ENCODE data around the gene TMEM108.

The TMEM108 gene

DNA sequence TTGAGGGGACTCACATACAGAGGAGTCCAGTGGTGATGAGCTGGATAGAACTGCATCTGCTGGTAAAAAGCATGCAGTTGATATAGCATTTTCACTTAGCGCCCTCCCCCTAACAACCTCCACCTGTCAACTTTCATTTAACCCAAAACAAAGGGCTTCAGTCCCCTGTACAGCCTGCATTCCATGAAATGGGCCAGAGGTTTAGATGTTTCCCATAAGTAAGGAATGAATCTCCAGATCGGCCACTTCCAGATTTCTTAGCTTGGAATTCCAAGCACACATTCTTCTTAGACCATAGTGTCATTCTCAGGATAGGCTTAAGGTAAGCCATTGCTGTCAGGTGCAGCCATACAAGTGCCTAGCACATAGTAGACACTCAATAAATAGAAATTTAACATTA lies 328.7 kb downstream of the TMEM108 start:
- DNase-seq = no peak

DNA sequence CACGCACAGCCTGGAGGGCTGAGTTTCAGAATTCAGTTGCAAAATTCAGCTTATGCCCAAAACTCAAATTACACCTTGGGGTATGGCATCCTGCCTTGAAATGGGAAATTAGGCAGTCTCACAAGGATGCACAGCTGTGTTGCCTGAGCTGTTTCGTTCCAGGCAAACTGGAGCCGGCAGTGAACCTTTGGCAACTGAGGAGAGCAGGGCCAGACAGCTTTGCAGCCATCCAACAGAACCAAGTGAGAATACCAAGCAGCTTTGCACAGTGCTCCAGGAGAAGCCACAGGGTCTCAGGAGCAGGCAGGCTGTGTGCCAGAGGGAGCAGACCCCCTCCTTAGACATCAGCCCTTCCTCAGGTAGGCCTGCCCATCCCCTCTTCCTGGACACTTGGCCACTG lies 329.2 kb downstream of the TMEM108 start:
- DNase-seq = no peak

DNA sequence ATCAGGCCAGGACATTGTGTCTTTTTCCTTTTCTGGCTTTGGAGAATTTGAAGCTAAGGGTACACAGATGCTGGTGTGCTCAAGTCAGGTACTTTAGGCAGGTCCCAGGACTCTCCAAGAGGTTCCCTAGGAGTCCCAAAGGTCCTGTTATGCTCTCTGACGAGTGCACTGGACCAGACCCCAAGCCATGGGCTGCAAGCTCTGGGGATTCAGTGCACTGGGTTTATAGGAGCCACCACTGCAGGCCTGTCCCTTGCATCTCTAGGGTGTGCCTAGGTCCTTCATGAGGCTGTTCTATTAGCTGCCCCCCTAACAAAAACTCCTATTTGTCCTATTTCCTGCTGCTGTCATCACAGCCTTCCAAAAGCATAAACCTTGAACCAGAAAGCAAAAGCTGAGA lies 329.8 kb downstream of the TMEM108 start:
- DNase-seq = no peak

DNA sequence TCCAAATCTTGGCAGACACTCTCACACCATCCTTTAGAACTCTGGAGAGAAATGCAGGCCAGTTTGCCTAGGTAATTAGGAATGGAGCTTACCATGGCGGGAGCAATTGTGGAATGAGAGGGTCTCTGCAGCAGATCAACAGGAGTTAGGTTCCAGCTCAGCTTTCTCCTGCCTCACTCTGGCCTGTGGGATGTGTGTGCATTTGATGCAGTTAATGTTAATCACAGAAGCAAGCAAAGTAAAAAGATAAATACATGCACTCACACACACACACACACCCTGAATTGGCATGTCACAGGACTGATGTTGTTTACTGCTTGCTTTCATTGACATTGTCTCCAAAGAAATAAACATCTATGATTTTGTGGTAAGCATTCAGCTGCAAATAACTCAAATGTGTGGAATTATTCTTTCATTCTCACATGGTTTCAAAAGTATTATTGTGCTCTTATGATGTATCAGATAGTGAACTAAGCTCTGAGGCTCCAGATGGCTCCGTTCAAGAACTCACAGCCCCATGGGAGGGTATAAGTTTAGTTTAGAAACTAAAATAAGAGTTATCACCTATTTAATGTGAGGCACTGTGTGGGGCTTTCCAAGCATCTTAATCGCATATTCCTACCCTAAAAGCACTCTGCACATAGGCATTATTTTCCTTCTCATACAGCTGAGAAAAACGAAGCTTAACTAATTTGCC lies 330.3 kb downstream of the TMEM108 start:
- no peak for DNase-seq

DNA sequence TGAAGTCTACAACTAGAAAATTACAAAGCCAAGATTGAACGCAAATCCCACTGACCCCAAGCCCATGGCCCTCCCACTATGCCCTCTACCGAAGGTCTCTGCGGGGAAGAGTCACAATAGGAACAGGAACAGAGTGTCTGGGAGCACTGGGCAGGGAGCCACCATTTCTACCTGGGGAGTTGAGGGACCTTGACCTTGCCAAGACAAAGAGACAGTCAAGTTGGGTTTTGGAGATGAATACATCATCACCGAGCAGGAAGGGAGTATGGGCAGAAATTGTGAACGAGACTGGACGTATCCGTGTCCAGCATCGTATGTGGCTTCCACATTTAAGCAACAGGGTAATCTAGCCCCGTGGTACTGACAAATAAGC lies 330.9 kb downstream of the TMEM108 start:
- no peak for DNase-seq

DNA sequence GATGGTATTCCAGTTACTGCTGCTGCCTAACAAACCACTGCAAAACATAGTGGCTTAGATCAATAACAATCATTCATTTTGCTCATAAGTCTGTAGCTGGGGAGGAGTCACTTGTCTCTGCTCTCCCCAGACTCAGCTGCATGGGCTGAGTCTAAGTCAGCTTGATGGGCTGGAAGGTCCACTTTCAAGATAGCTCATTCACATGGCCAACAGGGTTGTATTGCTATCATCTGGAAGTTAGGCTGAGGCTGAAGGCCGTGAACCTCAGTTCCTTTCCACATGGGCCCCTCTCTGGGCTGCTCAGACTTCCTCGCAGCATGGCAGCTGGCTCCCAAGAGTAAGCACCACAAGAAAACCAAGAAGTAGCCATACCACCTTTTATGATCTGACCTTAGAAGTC lies 333.0 kb downstream of the TMEM108 start:
- no peak for DNase-seq

DNA sequence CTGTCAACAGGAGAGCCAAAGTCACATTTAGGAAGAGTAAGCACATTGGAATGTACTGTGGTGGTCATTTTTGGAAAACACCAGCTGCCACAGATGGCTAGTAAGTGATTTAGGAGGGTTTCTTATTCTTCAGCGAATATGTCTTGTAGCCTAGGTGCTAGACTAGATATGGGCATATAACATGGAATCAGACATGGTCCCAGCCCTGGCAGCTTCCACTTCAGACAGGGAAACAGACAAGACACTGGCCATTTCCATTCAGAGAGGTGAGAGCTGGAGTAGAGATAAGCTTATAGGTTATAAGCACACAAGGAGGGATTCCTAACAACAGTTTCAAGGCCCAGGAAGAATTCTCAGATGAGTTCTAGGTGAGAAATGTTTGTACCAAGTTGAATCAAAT lies 333.5 kb downstream of the TMEM108 start:
- DNase-seq = no peak

DNA sequence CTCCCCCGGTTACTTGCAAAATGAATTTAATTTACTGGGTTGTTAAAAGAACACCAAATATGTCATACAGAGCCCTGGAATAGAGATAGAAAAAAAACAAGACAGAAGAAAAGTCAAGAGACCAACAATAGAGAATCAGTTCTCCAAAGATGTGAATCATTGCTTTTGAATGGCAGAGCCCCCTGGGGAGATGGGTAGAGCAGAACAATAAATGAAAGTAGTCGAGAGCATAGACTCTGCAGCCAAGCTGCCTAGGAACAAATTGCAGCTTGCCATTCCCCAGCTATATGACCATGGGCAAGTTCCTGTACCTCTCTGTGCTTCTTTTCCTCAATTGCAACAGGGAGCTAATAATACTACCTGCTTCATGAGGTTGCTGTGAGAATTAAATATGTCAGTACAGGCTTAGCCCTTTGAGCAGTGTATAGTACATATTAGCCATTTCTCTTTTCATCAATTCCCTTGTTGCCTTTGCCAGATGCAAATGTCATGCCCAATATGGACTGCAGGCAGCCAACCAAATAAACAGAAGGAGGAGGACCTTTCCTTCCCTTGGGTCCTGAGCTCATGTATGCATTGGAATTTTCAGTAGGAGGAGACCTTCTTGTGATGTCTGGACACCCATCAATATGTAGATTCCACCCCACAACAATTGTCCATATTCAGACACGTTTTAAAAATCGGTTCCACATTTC lies 336.7 kb downstream of the TMEM108 start:
- no peak for DNase-seq

DNA sequence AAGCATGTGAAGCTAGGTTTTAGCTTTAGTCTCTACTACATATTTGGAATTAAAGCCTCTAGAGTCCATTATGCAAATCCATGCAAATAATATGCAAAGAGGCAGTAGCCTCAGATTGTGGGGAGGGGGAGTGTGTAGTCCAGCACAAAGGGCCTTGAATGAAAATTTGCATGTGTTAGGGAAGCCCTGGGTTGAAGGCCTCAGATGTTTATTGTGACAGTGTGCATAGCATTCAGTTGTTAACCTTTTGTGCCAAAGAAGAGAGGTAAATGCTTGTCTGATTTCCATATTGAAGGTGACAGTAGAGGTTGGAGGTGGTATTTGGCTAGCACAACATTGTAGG lies 337.2 kb downstream of the TMEM108 start:
- DNase-seq = no peak

DNA sequence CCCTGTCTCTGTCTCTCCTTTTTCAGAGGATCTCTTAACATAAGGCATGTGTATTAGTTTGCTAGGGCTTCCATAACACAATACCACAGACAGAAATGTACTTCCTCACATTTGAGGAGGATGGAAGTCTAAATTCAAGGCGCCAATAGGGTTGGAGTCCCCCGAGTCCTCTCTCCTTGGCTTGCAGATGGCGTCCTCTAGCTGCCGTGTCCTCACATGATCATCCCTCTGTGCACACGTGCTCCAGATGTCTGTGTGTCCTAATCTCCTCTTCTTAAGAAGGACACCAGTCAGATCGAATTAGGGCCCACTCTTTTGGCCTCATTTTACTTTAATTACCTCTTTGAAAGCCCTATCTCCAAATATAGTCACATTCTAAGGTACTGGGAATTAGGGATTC lies 338.6 kb downstream of the TMEM108 start:
- no peak for DNase-seq

DNA sequence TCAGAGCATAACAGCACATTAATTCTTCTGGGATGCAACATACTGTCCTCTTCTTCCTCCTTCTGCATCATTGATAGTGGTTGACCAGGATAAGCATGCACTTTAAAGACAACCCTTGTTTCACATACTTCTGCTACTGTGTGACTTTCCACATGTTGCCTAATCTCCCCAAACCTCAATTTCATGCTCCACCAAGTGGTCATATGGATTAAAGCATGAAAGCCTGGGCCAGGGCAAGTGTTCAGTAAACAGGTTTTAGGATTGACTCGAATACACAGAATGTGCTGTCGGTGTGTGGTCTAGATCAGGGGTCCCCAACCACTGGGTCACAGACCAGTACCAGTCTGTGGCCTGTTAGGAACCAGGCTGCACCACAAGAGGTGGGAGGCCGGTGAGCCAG lies 339.2 kb downstream of the TMEM108 start:
- DNase-seq = no peak

DNA sequence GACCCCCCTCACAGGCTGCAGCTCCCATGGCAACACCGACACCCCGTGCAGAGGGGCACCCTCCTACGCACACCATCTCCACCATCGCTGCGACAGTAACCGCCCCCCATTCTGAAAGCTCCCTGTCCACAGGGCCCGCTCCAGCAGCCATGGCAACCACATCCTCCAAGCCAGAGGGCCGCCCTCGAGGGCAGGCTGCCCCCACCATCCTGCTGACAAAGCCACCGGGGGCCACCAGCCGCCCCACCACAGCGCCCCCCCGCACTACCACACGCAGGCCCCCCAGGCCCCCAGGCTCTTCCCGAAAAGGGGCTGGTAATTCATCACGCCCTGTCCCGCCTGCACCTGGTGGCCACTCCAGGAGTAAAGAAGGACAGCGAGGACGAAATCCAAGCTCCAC lies 341.7 kb downstream of the TMEM108 start:
- no peak for DNase-seq

DNA sequence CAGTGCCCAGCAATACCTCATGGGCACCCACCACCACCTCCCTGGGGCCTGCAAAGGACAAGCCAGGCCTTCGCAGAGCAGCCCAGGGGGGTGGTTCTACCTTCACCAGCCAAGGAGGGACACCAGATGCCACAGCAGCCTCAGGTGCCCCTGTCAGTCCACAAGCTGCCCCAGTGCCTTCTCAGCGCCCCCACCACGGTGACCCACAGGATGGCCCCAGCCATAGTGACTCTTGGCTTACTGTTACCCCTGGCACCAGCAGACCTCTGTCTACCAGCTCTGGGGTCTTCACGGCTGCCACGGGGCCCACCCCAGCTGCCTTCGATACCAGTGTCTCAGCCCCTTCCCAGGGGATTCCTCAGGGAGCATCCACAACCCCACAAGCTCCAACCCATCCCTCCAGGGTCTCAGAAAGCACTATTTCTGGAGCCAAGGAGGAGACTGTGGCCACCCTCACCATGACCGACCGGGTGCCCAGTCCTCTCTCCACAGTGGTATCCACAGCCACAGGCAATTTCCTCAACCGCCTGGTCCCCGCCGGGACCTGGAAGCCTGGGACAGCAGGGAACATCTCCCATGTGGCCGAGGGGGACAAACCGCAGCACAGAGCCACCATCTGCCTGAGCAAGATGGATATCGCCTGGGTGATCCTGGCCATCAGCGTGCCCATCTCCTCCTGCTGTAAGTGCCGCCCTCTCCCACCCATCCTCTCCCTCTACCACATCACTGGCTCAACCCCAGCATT lies 342.5 kb downstream of the TMEM108 start:
- no peak for DNase-seq

DNA sequence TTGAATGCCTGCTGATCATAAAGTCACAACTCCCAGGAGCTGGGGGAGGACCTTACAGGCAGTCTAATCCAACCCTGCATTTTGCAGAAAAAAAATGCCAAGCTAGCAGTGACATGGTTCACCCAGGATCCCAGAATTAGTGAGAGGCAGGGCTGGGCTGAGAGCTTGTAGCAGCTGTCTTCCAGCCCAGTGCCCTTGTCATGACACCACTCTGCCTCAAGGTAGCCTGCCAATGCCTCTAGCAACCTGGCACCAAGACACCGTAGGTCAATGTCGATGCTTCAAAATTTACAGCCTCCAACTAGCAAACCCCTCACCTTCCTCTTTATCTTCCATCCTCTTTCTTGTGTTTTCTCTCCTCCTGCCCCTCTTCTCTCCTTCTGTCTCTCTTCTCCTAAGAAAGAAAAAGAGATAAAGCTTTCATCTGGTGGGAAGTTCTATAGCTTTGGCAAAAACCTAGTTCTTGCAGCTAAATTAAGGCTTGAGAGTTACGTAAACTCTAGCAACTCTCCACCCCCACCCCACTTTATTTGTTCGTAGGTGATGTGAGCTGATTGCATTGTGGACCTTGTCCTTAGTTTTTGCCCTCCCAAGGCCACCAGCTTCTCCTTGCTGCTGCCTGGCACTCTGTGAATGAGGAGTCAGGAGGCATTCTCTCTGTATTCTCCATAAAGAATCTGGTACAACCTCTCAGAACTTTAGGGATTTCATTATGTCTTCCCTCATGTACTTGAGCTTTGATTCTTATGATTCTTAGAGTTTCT lies 343.3 kb downstream of the TMEM108 start:
- no peak for DNase-seq

DNA sequence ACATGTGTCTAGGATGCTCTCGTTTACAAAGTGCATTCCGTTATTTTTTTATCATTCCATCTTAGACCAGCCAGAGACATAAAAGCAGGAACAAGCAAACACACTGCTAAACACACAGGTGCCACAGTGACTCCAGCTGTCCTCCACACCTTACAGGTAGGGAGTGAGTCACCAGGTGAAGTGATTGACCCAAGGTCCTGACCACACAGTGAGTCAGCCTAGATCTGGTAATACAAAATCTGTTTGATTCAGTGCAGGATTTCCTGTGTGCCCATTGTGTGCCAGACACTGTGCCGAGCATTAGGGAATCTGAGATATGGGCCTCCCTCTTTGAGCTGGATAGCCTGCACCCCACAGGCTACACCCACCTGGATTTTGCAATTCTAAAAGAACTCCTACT lies 345.0 kb downstream of the TMEM108 start:
- no peak for DNase-seq

DNA sequence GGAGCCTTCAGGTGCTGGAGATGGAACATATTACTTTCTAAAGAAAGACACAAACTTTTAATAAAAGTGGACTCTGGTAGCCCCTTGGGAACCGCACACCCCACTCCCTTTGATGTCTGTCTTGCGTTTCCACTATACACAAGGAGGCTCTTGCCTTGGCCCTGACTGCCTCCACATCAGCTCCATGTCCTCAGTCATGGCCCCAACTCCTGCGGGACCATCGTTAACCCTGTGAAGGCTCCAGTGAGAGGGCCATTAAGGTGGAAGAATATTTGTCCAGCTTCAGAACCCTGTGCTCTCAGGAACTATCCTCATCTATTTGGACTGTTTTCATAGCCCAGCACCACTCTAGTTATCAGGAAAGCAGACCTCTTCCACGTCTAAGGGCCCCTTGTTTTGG lies 345.6 kb downstream of the TMEM108 start:
- no peak for DNase-seq

DNA sequence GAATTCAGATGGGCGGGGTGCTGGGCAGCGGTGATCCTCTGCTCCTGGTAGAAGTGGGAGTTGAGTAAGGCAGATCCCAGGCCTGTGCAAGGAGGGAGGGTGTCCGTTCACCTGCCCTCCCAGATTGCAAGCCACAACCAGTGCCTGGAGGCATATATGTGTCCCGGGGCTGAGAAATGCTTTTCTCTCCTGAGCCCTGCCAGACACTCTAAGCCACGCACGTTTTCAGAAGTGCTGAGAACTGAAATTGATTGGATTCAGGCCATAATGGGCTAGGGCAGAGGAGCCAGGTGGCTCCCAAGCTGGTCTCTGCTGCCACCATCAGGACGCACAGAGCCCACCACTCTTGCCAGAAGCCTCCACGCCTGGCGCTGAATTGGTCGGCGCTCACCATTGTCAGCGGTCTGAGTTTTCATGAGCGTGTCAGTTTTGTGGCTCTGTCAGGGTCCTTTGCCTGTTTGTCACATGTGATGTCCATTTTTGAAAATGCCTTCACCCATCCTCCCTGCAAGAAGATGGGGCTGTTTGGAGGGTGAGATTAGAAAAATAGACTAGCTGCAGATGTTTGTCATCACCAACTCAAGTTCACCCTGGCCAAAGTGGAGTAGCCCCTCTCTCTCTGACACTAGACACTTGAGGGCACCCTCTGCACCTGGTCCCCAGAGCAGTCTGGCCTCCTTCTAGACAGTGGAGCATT lies 346.3 kb downstream of the TMEM108 start:
- DNase-seq = peak; percentile 47

DNA sequence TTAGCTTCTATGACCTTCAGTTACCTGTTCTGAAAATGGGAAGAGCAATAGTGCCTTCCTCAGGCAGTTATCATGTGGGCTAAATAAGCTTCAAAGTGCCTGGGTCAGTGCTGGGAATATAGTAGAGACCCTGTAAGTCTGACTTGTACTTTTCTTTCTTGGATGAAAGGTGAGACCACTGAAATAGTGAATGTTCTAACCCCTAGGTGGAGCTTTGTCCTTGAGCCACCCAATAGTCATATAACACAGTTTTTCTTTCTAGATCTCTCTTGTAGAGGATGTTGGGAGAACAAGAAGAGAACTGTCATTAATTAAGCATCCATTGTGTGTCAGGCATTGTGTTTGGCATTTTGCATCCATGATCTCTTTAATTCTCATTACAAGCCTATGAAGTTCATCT lies 348.7 kb downstream of the TMEM108 start:
- no peak for DNase-seq

DNA sequence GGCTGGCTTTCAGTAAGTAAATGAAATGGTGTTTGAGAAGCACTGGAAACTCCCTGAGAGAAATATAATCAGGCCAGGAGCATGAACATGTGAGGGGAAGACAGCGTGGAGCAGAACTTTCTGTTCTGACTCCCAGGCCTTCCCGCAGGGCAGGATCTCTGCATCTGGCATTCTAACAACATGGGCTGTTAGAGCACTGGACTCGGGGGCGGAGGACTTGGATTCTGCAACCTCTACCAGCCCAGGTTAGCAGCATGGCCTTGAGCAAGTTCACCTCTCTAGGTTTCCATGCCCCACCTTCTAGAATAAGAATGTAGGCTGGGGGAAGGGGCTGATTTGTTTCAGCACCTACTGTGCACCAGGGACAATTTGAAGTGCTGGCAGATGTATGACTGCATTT lies 349.1 kb downstream of the TMEM108 start:
- DNase-seq = no peak

DNA sequence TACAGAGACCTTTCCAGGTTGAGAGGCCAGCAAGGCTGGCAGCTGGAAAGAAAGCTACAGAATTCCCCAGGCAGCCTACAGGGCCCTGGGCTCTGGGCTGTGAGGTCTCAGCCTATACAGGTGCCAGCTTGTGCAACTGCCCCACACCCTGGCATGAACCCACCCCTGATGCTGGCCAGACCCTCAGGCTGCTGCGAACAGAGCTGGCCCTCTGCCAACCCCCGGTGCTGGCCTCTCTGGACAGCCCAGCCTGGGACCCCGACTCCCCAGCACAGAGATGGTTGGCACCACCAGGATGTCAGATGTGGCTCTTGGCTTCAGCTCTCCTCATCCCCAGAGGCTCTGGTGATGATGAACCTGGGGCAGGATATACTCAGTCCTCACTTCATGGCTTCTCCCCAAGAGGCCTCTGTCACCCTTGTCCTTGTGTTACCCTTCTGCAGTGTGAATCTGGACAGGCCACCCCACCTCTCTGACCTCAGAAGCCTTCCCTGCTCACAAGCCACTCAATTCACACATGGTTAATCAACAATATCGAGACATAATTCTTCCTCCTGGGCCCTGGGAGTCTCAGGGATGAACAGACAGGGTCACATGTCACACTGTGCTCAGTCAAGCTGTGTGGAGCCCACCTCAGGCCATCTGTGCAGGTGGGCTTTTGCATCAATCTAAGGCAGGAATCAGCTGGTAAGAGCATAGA lies 350.7 kb downstream of the TMEM108 start:
- DNase-seq = no peak

DNA sequence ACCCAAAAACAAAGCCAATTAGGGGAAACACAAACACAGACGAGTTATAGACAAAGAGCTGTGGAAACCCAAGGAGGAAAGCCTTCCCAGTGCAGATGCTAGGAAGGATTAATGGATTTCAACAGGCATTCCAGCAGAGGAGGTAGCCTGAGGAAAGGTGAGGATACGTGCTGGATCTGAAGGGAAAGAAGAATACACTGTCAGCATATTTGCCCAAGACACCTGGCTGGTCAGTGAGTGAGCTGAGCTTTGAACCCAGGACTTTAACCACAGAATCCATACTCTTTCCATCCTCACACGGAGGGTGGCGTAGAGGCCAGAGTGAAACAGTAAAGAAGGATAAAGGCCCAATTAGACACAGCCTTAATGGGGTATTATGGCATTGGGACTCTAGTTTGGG lies 352.5 kb downstream of the TMEM108 start:
- no peak for DNase-seq

DNA sequence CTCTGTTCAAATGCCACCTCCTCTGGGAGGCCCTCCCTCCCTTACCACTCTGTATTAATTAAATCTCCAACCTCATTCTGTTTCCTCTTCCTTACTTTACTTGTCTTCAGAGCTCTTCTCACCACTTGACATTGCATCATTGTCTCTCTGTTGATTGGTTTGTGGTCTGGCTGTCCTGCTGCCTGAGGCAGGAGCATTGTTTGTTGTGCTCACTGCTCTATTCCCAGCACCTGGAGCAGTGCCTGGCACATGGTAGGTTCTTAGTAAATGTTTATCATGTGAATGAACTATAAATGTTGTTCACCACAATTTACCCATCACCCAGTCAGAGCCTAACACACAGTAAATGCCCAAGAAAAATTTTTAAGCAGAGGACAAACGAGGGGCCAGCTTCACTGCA lies 355.0 kb downstream of the TMEM108 start:
- no peak for DNase-seq
